Measurements from ENCODE around the gene RASGRF2. TPM values are rescaled to one million over a fixed set of nuclear protein-coding genes. Genes with fewer than 3 reads are reported as not detected.

The RASGRF2 gene
- total and polyA plus RNA-seq, 9 of the 15 experiments (the other 6 are each of a cell fraction or from before 2014, with no cell fraction given), result 0.01 to 0.22 (median 0.08) TPM; not detected in 2

DNA sequence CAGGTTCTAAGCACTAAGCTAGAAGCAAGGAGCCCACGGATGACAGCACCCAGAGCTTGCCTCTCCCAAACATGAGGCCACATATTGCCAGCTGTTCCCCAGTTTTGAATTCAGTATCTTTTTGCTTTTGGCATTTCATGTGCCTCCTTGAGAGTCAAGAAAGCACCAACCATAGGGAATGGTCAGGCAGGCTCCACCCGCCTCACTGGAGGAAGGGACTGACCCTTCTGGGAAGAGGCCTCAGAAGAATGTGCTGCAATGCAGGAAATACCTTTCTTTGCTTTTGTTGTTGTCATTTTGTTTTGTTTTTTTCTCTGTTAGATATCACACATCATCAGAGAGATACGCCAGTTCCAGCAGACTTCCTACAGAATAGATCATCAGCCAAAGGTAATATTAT, 259.2 kb downstream of the RASGRF2 start:
- Histone ChIP-seq H3K36me3 (ENCODE audit: control insufficient read depth, insufficient read depth, low read length) (no peaks in the 10 kb centered on the region), H3K4me3 (no peak overlapping the region), H3K79me2 (ENCODE audit: control insufficient read depth, insufficient read depth, low read length) (no peaks in the 10 kb centered on the region), H3K27me3 (ENCODE audit: control insufficient read depth in 2 of 2, insufficient read depth in 2 of 2, low read length in 2 of 2) (peaks cover 11 to 32% of the 10 kb centered on the region in 2 experiments; a peak in 3 of 5 replicates), H4K20me1 (replicated peaks; ENCODE audit: control insufficient read depth, insufficient read depth, low read length) (no peaks in the 10 kb centered on the region), H3K9me3 (replicated peaks; ENCODE audit: control insufficient read depth, insufficient read depth, low read depth, low read length) (no peaks in the 10 kb centered on the region), H3K4me1 (replicated peaks in 1 of 2; ENCODE audit: control insufficient read depth in 2 of 2, insufficient read depth in 2 of 2, low read length in 2 of 2) (no peaks in the 10 kb centered on the region), H3K9ac (ENCODE audit: insufficient read depth in 1 of 2, low read depth in 2 of 2, low read length in 2 of 2) (no peak overlapping the region), H2AFZ (ENCODE audit: low read depth, low read length) (no peak overlapping the region), H3K4me2 (ENCODE audit: insufficient read depth, low read length) (no peak overlapping the region), H3K9me1 (ENCODE audit: control insufficient read depth, insufficient read depth, low read length) (no peaks in the 10 kb centered on the region), H3K27ac (ENCODE audit: extremely low read depth, low read depth, low read length) (no peak overlapping the region)
- ChIA-PET CTCF (ENCODE audit: low intra/inter-chr PET ratio) (no interaction called here), POLR2A (interaction anchor here (0.7 kb wide), 1 partner anchor 17 kb away, joined by 3 read pairs; no protein-coding TSS in a partner anchor)
- no peak for FAIRE-seq
- no peak for ATAC-seq
- in situ Hi-C loops (cut with MboI), result no loop called here
- WGBS (ENCODE audit: insufficient coverage, low coverage, missing lambda C conversion rate), result 7% methylated on average over 2 of the region's 3 CpGs
- TF ChIP-seq KLF16 (IDR thresholded peaks at IDR 0.05), result no peak
- no peak for TF ChIP-seq ZFPM2 (CRISPR knock-in tag; IDR thresholded peaks at IDR 0.05)
- no peak for TF ChIP-seq YY1 (IDR thresholded peaks at IDR 0.05; ENCODE audit: borderline replicate concordance in 1 of 3, control insufficient read depth in 1 of 3, extremely low read depth in 1 of 3, insufficient read depth in 3 of 3, insufficient read length in 1 of 3, insufficient replicate concordance in 2 of 3, low read depth in 1 of 3, low read length in 2 of 3)
- no peak for TF ChIP-seq COPS2 (conservative IDR thresholded peaks at IDR 0.05)
- no peak for TF ChIP-seq HNRNPK (IDR thresholded peaks at IDR 0.05; ENCODE audit: low read depth, low read length, poor library complexity, severe bottlenecking)
- no peak for TF ChIP-seq SREBF1 (IDR thresholded peaks at IDR 0.05; ENCODE audit: borderline replicate concordance, low read depth, low read length)
- no peak for TF ChIP-seq PHF21A (IDR thresholded peaks at IDR 0.05; ENCODE audit: borderline replicate concordance, low read depth)
- no peak for TF ChIP-seq KDM1A (IDR thresholded peaks at IDR 0.05)
- no peak for TF ChIP-seq ZNF77 (CRISPR knock-in tag; IDR thresholded peaks at IDR 0.05)
- intact Hi-C loops (cut with micrococcal nuclease), result no loop called here
- no TSS peak for BruUV-seq (replicated peaks)
- DNase-seq (ENCODE audit: extremely low read depth in 1 of 4, low spot score in 3 of 4), result no peak

Data from K562 (cell line).